ENCODE results near the gene CCT3.

GRCh38 chr1:156284112-156284511 is 54.0 kb downstream of the CCT3 start, which contains the start of gene TMEM79:
- no peak for TF ChIP-seq CTCF (IDR thresholded peaks at IDR 0.05)
- TF ChIP-seq POLR2A (IDR thresholded peaks at IDR 0.05): peak in 3 of 4 donors; percentile 35 to 62 (median 60)

All from esophagus squamous epithelium (tissue), 4 donors.